K562 (cell line): Measurements from ENCODE around the gene AAK1. TPM values are rescaled to one million over a fixed set of nuclear protein-coding genes. Genes with fewer than 3 reads are reported as not detected.

Experiments used
- ADNP ChIP-seq: fragments of 200-800 bp; sonication (Bioruptor generic); IDR thresholded peaks from 2 replicates; pipeline ENCODE4 v1.6.1; 2016; ENCODE audit warnings: missing genetic modification characterization, missing compliant biosample characterization
- ARID3B ChIP-seq: fragments of 250-450 bp; sonication (Bioruptor Pico); IDR thresholded peaks from 2 replicates; pipeline ENCODE4 v1.4.0; 2020; ENCODE audit warnings: borderline replicate concordance
- CHAMP1 ChIP-seq: fragments of 450-650 bp; IDR thresholded peaks from 2 replicates; pipeline ENCODE4 v1.6.1; 2016; ENCODE audit warnings: mild to moderate bottlenecking
- CREB3L1 ChIP-seq: fragments of 450-650 bp; IDR thresholded peaks from 2 replicates; pipeline ENCODE4 v1.6.1; 2014; ENCODE audit warnings: low read depth, mild to moderate bottlenecking, moderate library complexity, borderline replicate concordance
- ELF4 ChIP-seq: fragments of 450-650 bp; formaldehyde crosslinking; IDR thresholded peaks from 2 replicates; pipeline ENCODE4 v1.4.0; 2022; ENCODE audit warnings: missing genetic modification characterization
- IRF9 ChIP-seq: fragments of 450-650 bp; IDR thresholded peaks from 2 replicates; pipeline ENCODE4 v1.6.1; 2016; ENCODE audit warnings: missing biosample characterization, missing genetic modification characterization
- JUND ChIP-seq, 2 experiments: IDR thresholded peaks; 2 replicates in 1 of 2; 3 replicates in 1 of 2; pipeline ENCODE4 v1.6.1; 2011; ENCODE audit warnings: borderline replicate concordance in 2 of 2, low read depth in 2 of 2, low read length in 2 of 2, improper control_type of control experiment in 1 of 2, missing biosample characterization in 1 of 2, missing genetic modification characterization in 1 of 2, missing genetic modification reagents in 1 of 2
- KDM1A ChIP-seq, 2 experiments: fragments of 450-650 bp; IDR thresholded peaks; 2 replicates each; pipeline ENCODE4 v1.6.1; 2016; ENCODE audit warnings: mild to moderate bottlenecking in 2 of 2
- PCBP2 ChIP-seq: fragments of 200-400 bp; formaldehyde crosslinking; IDR thresholded peaks from 2 replicates; pipeline ENCODE4 v1.6.1; 2018; ENCODE audit warnings: low read length, low read depth, mild to moderate bottlenecking, moderate library complexity; ENCODE audit not compliant: poor library complexity, severe bottlenecking
- RBFOX2 ChIP-seq: fragments of 200-400 bp; formaldehyde crosslinking; IDR thresholded peaks from 2 replicates; pipeline ENCODE4 v1.6.1; 2017; ENCODE audit warnings: low read depth, mild to moderate bottlenecking, low read length, moderate library complexity
- RREB1 ChIP-seq: fragments of 250-450 bp; sonication (Bioruptor Pico); IDR thresholded peaks from 2 replicates; pipeline ENCODE4 v1.4.0; 2020
- ZNF197 ChIP-seq: fragments of 200-800 bp; sonication (Bioruptor generic); IDR thresholded peaks from 2 replicates; pipeline ENCODE4 v1.6.1; 2016; ENCODE audit warnings: low read depth, missing genetic modification characterization, missing compliant biosample characterization
- polyA plus RNA-seq, 8 experiments: library from polyadenylated mRNA; depleted of rRNA in 4 of 8; stranded (reverse) in 5 of 8; unstranded in 3 of 8; fragments of >200 nt; fragmentation: Nextera tagmentation in 2 of 8; fragmentation: Illumina TruSeq in 1 of 8; extraction: Ambion mirVana in 2 of 8; extraction: Trizol in 1 of 8; gene quantifications; 2 replicates each; pipeline versions ENCODE4 v1.2.1 to v1.2.3, GENCODE V29; 2011 to 2014; ENCODE audit warnings: inconsistent platforms in 1 of 8, missing spikeins in 1 of 8
- total RNA-seq, 7 experiments: library from RNA; depleted of rRNA in 6 of 7; stranded (reverse); fragments of >200 nt in 6 of 7; fragmentation: Illumina TruSeq in 2 of 7; extraction: Trizol in 2 of 7; gene quantifications; 2 replicates each; pipeline versions ENCODE4 v1.2.1 to v1.2.3, GENCODE V29; 2011 to 2021; ENCODE audit warnings: low replicate concordance in 1 of 7

The AAK1 gene
- total and polyA plus RNA-seq, 9 of the 15 experiments (the other 6 are each of a cell fraction or from before 2014, with no cell fraction given): 0.89 to 17.1 (median 6.0) TPM

GRCh38 chr2:69603146-69603743 lies 40.3 kb downstream of the AAK1 start (continued):
- TF ChIP-seq CHAMP1 (peak; percentile 53; the same call in 1 of the 2 replicates), KDM1A (IDR thresholded peaks at IDR 0.05) (0 out of 4 replicates have a peak, but pooled peaks of 1 of the 2 experiments have one; percentile 39), ADNP (no peak), RBFOX2 (no peak), PCBP2 (no peak), CREB3L1 (no peak), IRF9 (tag) (no peak), ARID3B (0 out of 2 replicates have a peak, but pooled peaks have one; percentile 41), RREB1 (CRISPR knock-in tag) (0 out of 2 replicates have a peak, but pooled peaks have one; percentile 20), ELF4 (CRISPR knock-in tag) (0 out of 2 replicates have a peak, but pooled peaks have one; percentile 38), JUND (IDR thresholded peaks at IDR 0.05; ENCODE audit: borderline replicate concordance, low read depth, low read length) (peak; percentile 60; the same call in 1 of the 2 replicates), JUND (tag; IDR thresholded peaks at IDR 0.05; ENCODE audit: borderline replicate concordance, low read depth, low read length) (peak; percentile 64; the same call in 1 of the 3 replicates), ZNF197 (CRISPR knock-in tag) (no peak)
